Measurements from ENCODE around the gene C10orf95.

The C10orf95 gene

GRCh38 chr10:102450374-102451104 is 804 bp downstream of the C10orf95 start:
- TF ChIP-seq CTCF (IDR thresholded peaks at IDR 0.05) = no peak

DNA sequence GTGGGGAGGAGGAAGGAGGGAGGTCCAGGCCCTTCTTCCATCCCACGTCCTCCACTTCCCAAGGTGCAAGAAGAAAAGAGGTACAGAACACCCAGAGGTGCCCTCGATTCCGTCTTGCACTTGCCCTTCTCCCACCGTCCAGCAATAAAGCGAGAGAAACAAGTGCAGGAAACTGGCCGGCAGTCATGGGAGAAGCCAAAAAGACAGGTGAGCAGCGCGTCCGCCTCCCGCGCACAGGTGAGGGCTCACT is 1.3 kb downstream of the C10orf95 start:
- no peak for TF ChIP-seq CTCF (IDR thresholded peaks at IDR 0.05)

GRCh38 chr10:102449321-102450123 is 1.8 kb downstream of the C10orf95 start:
- no peak for TF ChIP-seq CTCF (IDR thresholded peaks at IDR 0.05)

DNA sequence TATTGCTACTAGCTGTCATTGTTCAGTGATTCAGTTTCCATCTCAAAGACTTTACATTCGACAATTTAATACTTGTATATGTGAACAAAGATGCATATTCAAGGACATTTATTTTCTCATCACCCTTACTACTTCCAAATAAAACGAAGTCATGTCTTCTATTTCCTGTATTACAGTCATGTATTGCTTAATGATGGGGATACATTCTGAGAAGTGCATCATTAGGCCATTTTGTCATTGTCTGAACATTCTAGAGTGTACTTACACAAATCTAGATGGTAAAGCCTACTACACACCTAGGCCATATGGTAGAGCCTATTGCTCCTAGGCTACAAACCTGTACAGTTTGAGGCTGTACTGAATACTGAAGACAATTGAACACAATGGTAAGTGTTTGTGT is 6.5 kb downstream of the C10orf95 start:
- TF ChIP-seq CTCF (IDR thresholded peaks at IDR 0.05) = no peak

DNA sequence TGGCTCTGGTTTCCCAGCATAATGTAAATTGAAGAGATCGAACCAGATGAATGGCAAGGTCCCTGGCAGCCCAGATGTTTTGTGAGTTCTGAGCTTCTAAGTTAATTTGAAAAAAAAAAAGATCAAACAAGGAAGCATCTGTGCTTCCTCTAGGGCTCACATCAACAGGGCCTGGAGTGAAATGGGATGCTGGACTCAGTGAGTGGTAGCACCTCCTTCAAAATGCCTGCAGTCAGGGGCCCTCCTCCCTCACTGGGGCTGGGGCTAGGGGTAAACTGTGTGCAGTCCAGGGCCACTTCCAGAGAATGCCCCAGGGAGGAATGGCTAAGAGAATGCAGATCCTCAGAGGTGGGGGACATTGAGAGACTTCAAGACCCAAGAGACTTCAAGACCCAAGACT is 13.0 kb downstream of the C10orf95 start:
- no peak for TF ChIP-seq CTCF (IDR thresholded peaks at IDR 0.05)

GRCh38 chr10:102437515-102437914 is 13.8 kb downstream of the C10orf95 start:
- TF ChIP-seq CTCF (IDR thresholded peaks at IDR 0.05) = no peak

GRCh38 chr10:102436312-102436711 is 15.0 kb downstream of the C10orf95 start:
- TF ChIP-seq CTCF (IDR thresholded peaks at IDR 0.05) = no peak

All from LNCAP (cell line).